Liver (tissue), 9 donors: Measurements from ENCODE around the gene REXO1. TPM values are rescaled to one million over a fixed set of nuclear protein-coding genes. Genes with fewer than 3 reads are reported as not detected.
A peak's percentile ranks its signal among the peaks of the same experiment; 100 is the strongest.

Experiments
- DNase-seq: peaks from one replicate; pipeline ENCODE4 v3.0.0-alpha.2; 2017; ENCODE audit warnings: low spot score
- H3K27ac ChIP-seq, 2 donors: one replicate each; pipeline ENCODE4 v1.7.0; 2013; ENCODE audit warnings: inconsistent platforms in 2 of 2, low read length in 2 of 2, control low read depth in 1 of 2, low read depth in 1 of 2, mild to moderate bottlenecking in 1 of 2
- H3K27me3 ChIP-seq, 4 donors: one replicate each; pipeline versions ENCODE4 v1.6.1 to v1.7.0; 2013; ENCODE audit warnings: low read length in 3 of 4, inconsistent platforms in 1 of 4, mild to moderate bottlenecking in 1 of 4, moderate library complexity in 1 of 4; ENCODE audit not compliant: control insufficient read depth in 4 of 4, insufficient read depth in 4 of 4
- H3K36me3 ChIP-seq, 4 donors: one replicate each; pipeline versions ENCODE4 v1.6.1 to v1.7.0; 2013; ENCODE audit warnings: low read length in 3 of 4, mild to moderate bottlenecking in 3 of 4, low read depth in 1 of 4, moderate library complexity in 1 of 4; ENCODE audit not compliant: control insufficient read depth in 4 of 4, insufficient read depth in 3 of 4
- H3K4me1 ChIP-seq, 4 donors: one replicate each; pipeline versions ENCODE4 v1.6.1 to v1.7.0; 2013; ENCODE audit warnings: low read length in 3 of 4, mild to moderate bottlenecking in 3 of 4, moderate library complexity in 1 of 4; ENCODE audit not compliant: control insufficient read depth in 4 of 4, insufficient read depth in 4 of 4
- H3K4me3 ChIP-seq, 3 donors: one replicate each; pipeline versions ENCODE4 v1.6.1 to v1.7.0; 2013; ENCODE audit warnings: low read length in 3 of 3, control low read depth in 1 of 3, low read depth in 1 of 3, mild to moderate bottlenecking in 1 of 3
- H3K9ac ChIP-seq, 2 donors: one replicate each; pipeline ENCODE4 v1.7.0; 2013; ENCODE audit warnings: low read length in 2 of 2, mild to moderate bottlenecking in 2 of 2, moderate library complexity in 2 of 2, control low read depth in 1 of 2, low read depth in 1 of 2
- H3K9me3 ChIP-seq, 4 donors: one replicate each; pipeline versions ENCODE4 v1.6.1 to v1.7.0; 2013; ENCODE audit warnings: low read length in 3 of 4; ENCODE audit not compliant: control insufficient read depth in 4 of 4
- EGR1 ChIP-seq, 2 donors: IDR thresholded peaks; 2 replicates each; pipeline ENCODE4 v1.6.1; 2016 to 2018; ENCODE audit warnings: antibody characterized with exemption in 2 of 2, low read depth in 2 of 2
- FOXA1 ChIP-seq: IDR thresholded peaks from 2 replicates; pipeline ENCODE4 v1.6.1; 2016; ENCODE audit warnings: antibody characterized with exemption
- FOXA2 ChIP-seq: IDR thresholded peaks from 2 replicates; pipeline ENCODE4 v1.6.1; 2016; ENCODE audit warnings: antibody characterized with exemption
- GABPA ChIP-seq, 2 donors: IDR thresholded peaks in 1 of 2; conservative IDR thresholded peaks in 1 of 2; 2 replicates each; pipeline ENCODE4 v1.6.1; 2016; ENCODE audit warnings: antibody characterized with exemption in 2 of 2, mild to moderate bottlenecking in 1 of 2, moderate library complexity in 1 of 2
- HNF4A ChIP-seq, 2 donors: conservative IDR thresholded peaks; 2 replicates each; pipeline ENCODE4 v1.6.1; 2016; ENCODE audit warnings: antibody characterized with exemption in 2 of 2, mild to moderate bottlenecking in 2 of 2
- HNF4G ChIP-seq: IDR thresholded peaks from 2 replicates; pipeline ENCODE4 v1.6.1; 2016; ENCODE audit warnings: antibody characterized with exemption
- NR2F2 ChIP-seq: IDR thresholded peaks from 2 replicates; pipeline ENCODE4 v1.6.1; 2016; ENCODE audit warnings: antibody characterized with exemption
- RAD21 ChIP-seq, 2 donors: IDR thresholded peaks; 2 replicates each; pipeline ENCODE4 v1.6.1; 2016; ENCODE audit warnings: antibody characterized with exemption in 2 of 2, mild to moderate bottlenecking in 2 of 2
- TAF1 ChIP-seq: conservative IDR thresholded peaks from 2 replicates; pipeline ENCODE4 v1.6.1; 2016; ENCODE audit warnings: antibody characterized with exemption, mild to moderate bottlenecking
- YY1 ChIP-seq: IDR thresholded peaks from 2 replicates; pipeline ENCODE4 v1.6.1; 2016; ENCODE audit warnings: antibody characterized with exemption, mild to moderate bottlenecking
- WGBS: extraction: QIAGEN DNeasy Blood & Tissue Kit; methylation state at CpG from one replicate; pipeline ENCODE4 v1.1.7; 2013; 5-methylcytosine and 5-hydroxymethylcytosine counted together
- polyA plus RNA-seq, 2 donors: library from polyadenylated mRNA; stranded (reverse) in 1 of 2; unstranded in 1 of 2; fragments of 200-250 nt in 1 of 2; fragments of >200 nt in 1 of 2; fragmentation: Nextera tagmentation in 1 of 2; extraction: Ambion mirVana in 1 of 2; gene quantifications; one replicate each; pipeline versions ENCODE4 v1.2.1 to v1.2.3, GENCODE V29; 2013 to 2015
- total RNA-seq, 2 donors: library from RNA; depleted of rRNA; stranded (reverse); fragments of >200 nt; gene quantifications; one replicate each; pipeline ENCODE4 v1.2.3, GENCODE V29; 2014
- TF ChIP-seq, protein P1 (sequence below): IDR thresholded peaks from 2 replicates; pipeline ENCODE4 v1.6.1; 2016; ENCODE audit warnings: antibody characterized with exemption, mild to moderate bottlenecking
- TF ChIP-seq, protein P2 (sequence below): fragments of 150-350 bp; IDR thresholded peaks from 2 replicates; pipeline ENCODE4 v1.5.1; 2017; ENCODE audit warnings: improper control_type of control experiment, low read depth, low read length; ENCODE audit not compliant: missing input control
- donor health status: healthy.
- donor health status: healthy.
- donor health status: healthy.
- donor health status: healthy.
- donor health status: healthy.

Gene REXO1
- total and polyA plus RNA-seq, 4 donors: 2.0 to 11.5 (median 9.2) TPM

DNA sequence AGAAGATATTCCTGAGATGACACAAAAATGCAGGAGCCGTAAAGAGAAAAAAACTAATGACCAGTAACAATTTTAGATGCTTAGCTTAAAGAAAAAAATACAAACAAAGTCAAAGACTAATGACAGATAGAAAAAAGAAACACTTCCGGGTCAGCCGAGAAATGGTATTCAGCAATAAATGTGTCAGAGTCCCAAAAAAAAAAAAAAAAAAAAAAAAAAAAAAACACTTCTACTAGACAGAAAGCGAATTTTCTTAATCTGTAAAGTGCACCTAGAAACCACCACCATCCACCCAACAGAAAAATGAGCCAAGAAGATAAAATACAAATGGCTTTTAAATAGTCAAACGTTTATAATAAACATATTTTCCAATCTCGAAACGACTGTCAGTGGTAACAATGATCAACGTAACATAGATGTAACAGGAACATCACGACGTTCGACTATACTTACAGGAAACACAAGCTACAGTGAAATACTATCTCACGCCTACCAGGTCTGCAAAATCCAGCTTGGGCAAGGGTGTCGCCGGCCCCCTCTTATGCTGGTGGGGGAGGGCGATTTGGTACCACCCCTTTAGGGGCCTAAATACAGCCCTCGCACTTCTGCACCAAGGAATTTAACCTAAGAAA lies 26.4 kb upstream of the REXO1 start:
- no peak for DNase-seq
- H3K36me3 ChIP-seq: peaks cover 0 to 3% (median 0%) of the 10 kb centered on the region in 4 donors
- peak overlapping the region; percentile 43 to 70 for H3K9ac ChIP-seq
- peak overlapping the region; percentile 84 to 95 for H3K27ac ChIP-seq
- peaks cover 36 to 58% (median 44%) of the 10 kb centered on the region in 4 donors for H3K4me1 ChIP-seq
- TF ChIP-seq GABPA (IDR thresholded peaks at IDR 0.05 in 1 of 2, conservative IDR thresholded peaks at IDR 0.05 in 1 of 2) (peak; percentile 59 to 63), FOXA1 (no peak)
- no peaks in the 10 kb centered on the region for H3K9me3 ChIP-seq
- no peaks in the 10 kb centered on the region for H3K27me3 ChIP-seq
- peak overlapping the region; percentile 78 to 95 (median 88) for H3K4me3 ChIP-seq
- 3% methylated on average over 16 of the region's 16 CpGs for WGBS

DNA sequence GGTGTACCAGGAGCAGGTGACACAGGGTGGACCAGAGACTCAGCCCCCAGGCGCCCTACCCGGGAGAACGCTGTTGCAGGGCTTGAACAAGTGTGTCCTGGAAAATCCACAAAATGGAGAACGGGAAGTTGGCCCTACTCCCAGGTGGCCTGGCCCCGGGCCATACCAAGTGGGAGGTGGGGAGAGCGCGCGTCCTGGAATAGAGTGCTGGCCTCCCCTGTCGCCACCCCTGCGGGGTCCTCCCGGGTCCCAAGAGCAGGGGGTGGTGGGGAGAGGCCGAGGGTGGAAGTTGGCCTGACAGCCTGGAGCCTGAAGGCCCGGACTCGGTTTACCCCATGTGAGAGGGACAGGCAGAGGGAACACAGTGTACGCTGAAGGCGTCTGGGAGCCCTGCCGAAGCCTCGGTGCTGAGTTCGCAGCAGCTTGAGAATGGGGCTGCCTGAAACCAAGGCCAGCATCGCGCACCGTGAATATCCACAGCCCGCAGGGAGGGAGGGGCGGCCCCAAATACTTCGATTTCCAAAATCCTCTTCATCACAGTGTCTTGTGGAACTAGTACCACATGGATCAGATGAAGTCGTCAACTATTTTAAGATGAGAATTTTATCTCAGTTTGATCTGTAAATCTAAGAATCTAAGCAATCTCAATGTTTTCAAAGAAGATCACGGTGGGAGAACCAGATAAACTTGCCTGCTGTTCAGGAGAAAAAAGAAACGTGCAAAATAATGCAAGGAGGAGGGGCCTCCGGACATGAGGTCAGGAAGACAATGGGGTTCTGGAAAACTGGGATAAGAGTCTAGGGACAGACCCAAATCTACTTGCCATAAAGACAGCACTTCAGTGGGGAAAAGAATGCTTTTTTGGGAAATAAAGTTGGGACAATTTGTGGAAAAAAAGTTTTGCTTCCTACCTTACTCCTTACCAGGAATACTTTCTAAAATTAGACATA lies 25.5 kb upstream of the REXO1 start:
- H3K36me3 ChIP-seq: peaks cover 0 to 3% (median 0%) of the 10 kb centered on the region in 4 donors
- no peaks in the 10 kb centered on the region for H3K27me3 ChIP-seq
- H3K27ac ChIP-seq: peak overlapping the region; percentile 84 to 95
- peak overlapping the region; percentile 38 to 88 (median 56) for H3K4me3 ChIP-seq
- no peaks in the 10 kb centered on the region for H3K9me3 ChIP-seq
- H3K9ac ChIP-seq: peak overlapping the region; percentile 43 to 70
- 30% methylated on average over 29 of the region's 29 CpGs for WGBS
- H3K4me1 ChIP-seq: peaks cover 36 to 58% (median 45%) of the 10 kb centered on the region in 4 donors
- TF ChIP-seq RAD21 (IDR thresholded peaks at IDR 0.05): no peak
- peak; percentile 78 for TF ChIP-seq YY1
- no peak for DNase-seq

DNA sequence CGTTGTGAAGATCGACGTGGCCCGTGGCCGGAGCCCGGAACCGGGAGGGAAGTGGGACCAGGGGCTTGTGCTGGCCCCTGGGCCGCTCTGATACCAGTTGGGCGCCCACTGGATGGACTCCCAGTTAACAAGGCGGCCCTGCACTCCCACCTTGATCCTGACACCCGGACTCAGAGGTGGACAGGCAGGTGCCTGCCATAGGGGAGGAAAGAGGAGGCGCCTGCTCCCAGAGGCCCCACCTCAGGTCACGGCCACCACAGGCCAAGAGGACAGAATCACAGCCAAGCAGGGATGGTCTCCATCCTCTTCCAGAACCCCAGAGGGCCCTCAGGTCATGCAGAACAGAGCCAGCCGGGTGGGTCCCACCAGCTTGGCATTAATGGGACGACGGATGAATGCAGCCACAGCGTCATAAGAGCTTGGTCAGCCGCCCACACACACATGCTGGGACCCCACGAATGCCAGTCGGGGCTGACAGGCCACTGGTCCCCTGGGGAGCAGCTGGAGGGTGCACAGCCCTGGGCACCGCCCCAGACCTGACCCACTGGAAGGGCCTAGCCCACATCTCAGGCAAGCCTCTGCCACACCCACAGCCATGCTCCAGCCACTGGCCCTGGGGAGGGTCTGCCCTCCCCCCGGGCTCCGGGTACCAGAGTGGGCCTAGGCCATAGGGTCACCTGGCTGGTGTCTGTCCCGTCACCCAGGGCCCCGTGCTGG lies 24.7 kb upstream of the REXO1 start:
- peak overlapping the region; percentile 84 to 95 for H3K27ac ChIP-seq
- H3K36me3 ChIP-seq: peaks cover 0 to 3% (median 0%) of the 10 kb centered on the region in 4 donors
- H3K9ac ChIP-seq: peak overlapping the region in 1 of 2 donors; percentile 22
- H3K9me3 ChIP-seq: no peaks in the 10 kb centered on the region
- DNase-seq: peak; percentile 40
- 83% methylated on average over 25 of the region's 25 CpGs for WGBS
- peaks cover 36 to 58% (median 45%) of the 10 kb centered on the region in 4 donors for H3K4me1 ChIP-seq
- H3K4me3 ChIP-seq: peak overlapping the region; percentile 1 to 88 (median 13)
- H3K27me3 ChIP-seq: no peaks in the 10 kb centered on the region
- TF ChIP-seq NR2F2 (no peak), YY1 (no peak), EGR1 (IDR thresholded peaks at IDR 0.05; ENCODE audit: low read depth in 2 of 2) (no peak), FOXA1 (no peak), RAD21 (IDR thresholded peaks at IDR 0.05) (no peak), HNF4G (no peak), FOXA2 (no peak), GABPA (IDR thresholded peaks at IDR 0.05 in 1 of 2, conservative IDR thresholded peaks at IDR 0.05 in 1 of 2) (no peak), TAF1 (no peak), HNF4A (conservative IDR thresholded peaks at IDR 0.05) (no peak)
- TF ChIP-seq, protein P1, sequence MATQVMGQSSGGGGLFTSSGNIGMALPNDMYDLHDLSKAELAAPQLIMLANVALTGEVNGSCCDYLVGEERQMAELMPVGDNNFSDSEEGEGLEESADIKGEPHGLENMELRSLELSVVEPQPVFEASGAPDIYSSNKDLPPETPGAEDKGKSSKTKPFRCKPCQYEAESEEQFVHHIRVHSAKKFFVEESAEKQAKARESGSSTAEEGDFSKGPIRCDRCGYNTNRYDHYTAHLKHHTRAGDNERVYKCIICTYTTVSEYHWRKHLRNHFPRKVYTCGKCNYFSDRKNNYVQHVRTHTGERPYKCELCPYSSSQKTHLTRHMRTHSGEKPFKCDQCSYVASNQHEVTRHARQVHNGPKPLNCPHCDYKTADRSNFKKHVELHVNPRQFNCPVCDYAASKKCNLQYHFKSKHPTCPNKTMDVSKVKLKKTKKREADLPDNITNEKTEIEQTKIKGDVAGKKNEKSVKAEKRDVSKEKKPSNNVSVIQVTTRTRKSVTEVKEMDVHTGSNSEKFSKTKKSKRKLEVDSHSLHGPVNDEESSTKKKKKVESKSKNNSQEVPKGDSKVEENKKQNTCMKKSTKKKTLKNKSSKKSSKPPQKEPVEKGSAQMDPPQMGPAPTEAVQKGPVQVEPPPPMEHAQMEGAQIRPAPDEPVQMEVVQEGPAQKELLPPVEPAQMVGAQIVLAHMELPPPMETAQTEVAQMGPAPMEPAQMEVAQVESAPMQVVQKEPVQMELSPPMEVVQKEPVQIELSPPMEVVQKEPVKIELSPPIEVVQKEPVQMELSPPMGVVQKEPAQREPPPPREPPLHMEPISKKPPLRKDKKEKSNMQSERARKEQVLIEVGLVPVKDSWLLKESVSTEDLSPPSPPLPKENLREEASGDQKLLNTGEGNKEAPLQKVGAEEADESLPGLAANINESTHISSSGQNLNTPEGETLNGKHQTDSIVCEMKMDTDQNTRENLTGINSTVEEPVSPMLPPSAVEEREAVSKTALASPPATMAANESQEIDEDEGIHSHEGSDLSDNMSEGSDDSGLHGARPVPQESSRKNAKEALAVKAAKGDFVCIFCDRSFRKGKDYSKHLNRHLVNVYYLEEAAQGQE: no peak
- TF ChIP-seq, protein P2, sequence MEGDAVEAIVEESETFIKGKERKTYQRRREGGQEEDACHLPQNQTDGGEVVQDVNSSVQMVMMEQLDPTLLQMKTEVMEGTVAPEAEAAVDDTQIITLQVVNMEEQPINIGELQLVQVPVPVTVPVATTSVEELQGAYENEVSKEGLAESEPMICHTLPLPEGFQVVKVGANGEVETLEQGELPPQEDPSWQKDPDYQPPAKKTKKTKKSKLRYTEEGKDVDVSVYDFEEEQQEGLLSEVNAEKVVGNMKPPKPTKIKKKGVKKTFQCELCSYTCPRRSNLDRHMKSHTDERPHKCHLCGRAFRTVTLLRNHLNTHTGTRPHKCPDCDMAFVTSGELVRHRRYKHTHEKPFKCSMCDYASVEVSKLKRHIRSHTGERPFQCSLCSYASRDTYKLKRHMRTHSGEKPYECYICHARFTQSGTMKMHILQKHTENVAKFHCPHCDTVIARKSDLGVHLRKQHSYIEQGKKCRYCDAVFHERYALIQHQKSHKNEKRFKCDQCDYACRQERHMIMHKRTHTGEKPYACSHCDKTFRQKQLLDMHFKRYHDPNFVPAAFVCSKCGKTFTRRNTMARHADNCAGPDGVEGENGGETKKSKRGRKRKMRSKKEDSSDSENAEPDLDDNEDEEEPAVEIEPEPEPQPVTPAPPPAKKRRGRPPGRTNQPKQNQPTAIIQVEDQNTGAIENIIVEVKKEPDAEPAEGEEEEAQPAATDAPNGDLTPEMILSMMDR: no peak
